Activated CD8-positive, alpha-beta T cell treated with anti-CD3 and anti-CD28 coated beads, Interleukin-2, amount 10 ng/mL, durations not matched to agents 7 days and 5 days (primary cell): ENCODE results near the gene SH3GL1. TPM values are rescaled to one million over a fixed set of nuclear protein-coding genes. Genes with fewer than 3 reads are reported as not detected.
A peak's percentile ranks its signal among the peaks of the same experiment; 100 is the strongest.
"Not testable (repeated sequence)": the region's sequence is repeated elsewhere in the genome, so short reads cannot be mapped to it uniquely, and the experiment has no call there.

ENCODE experiments used
- ATAC-seq: fragments of 150-1000 bp; cut with Tn5 transposase; one replicate; pipeline ENCODE4 v1.10.0; 2021; ENCODE audit warnings: moderate library complexity
- CTCF ChIA-PET: fragments of 350-600 bp; sonication (Branson Sonifier 250); formaldehyde crosslinking; loops from one replicate; lab custom pipeline; 2021; ENCODE audit warnings: antibody characterized with exemption; lab: Charles Lee
- POLR2A ChIA-PET: fragments of 350-600 bp; sonication (Branson Sonifier 250); formaldehyde crosslinking; loops from one replicate; lab custom pipeline; 2021; ENCODE audit warnings: antibody characterized with exemption; lab: Charles Lee
- DNase-seq: peaks from one replicate; pipeline ENCODE4 v3.0.0-alpha.2; 2020
- H3K27ac Mint-ChIP-seq: one replicate; pipeline ENCODE4 v1.8.0; 2021; ENCODE audit warnings: mild to moderate bottlenecking, mixed read lengths
- H3K27me3 Mint-ChIP-seq: one replicate; pipeline ENCODE4 v1.8.0; 2021; ENCODE audit warnings: low read depth, mixed read lengths
- H3K36me3 Mint-ChIP-seq: one replicate; pipeline ENCODE4 v1.8.0; 2021; ENCODE audit warnings: low read depth, mixed read lengths
- H3K4me1 Mint-ChIP-seq: one replicate; pipeline ENCODE4 v1.8.0; 2021; ENCODE audit warnings: low read depth, mixed read lengths
- H3K4me3 Mint-ChIP-seq: one replicate; pipeline ENCODE4 v1.8.0; 2021; ENCODE audit warnings: mild to moderate bottlenecking, mixed read lengths
- H3K9me3 Mint-ChIP-seq: one replicate; pipeline ENCODE4 v1.8.0; 2022; ENCODE audit warnings: mixed read lengths; ENCODE audit not compliant: insufficient read depth
- total RNA-seq, 2 experiments: library from RNA; stranded (reverse); gene quantifications; one replicate each; pipeline ENCODE4 v1.2.3, GENCODE V29; 2021

The SH3GL1 gene
- total RNA-seq, 2 experiments from 2014 or later, result 65.1 to 67.9 TPM

GRCh38 chr19:4358709-4359626, 41.4 kb downstream of the SH3GL1 start:
- Mint-ChIP-seq H3K4me3 (no peak overlapping the region), H3K27ac (peak overlapping the region; percentile 57), H3K4me1 (no peaks in the 10 kb centered on the region), H3K36me3 (peaks cover 27% of the 10 kb centered on the region), H3K27me3 (no peaks in the 10 kb centered on the region), H3K9me3 (no peaks in the 10 kb centered on the region)
- DNase-seq (no peak), ATAC-seq (no peak)
- POLR2A ChIA-PET, result interaction anchor here (0.7 kb wide), 1 partner anchor 85 kb away, joined by 3 read pairs; no protein-coding TSS in a partner anchor
- CTCF ChIA-PET, result interaction anchor here (0.9 to 1.2 kb wide), 3 partner anchors 21 to 92 kb away, joined by 3 read pairs; partner anchors contain the start of gene SH3GL1

DNA sequence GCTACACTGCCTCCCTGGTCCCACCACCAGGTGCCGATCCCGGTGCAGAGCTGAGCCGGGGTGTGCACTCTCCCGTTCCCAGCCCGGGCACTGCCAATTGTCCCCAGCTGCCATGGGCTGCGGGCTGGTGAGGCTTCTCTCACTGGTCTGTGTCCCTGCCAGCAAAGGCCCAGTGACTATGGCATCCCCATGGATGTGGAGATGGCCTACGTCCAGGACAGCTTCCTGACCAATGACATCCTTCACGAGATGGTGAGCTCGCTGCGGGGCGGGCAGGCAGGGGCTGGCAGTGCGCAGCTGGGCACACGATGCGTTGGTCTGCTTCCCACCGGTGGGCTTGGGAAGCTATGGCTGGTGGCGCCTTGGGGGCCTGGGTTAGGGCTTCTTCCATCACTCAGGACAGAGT, 42.4 kb downstream of the SH3GL1 start:
- POLR2A ChIA-PET, result interaction anchor here (0.7 kb wide), 1 partner anchor 84 kb away, joined by 3 read pairs; no protein-coding TSS in a partner anchor
- H3K27me3 Mint-ChIP-seq, result no peaks in the 10 kb centered on the region
- H3K4me3 Mint-ChIP-seq, result no peak overlapping the region
- no peak for DNase-seq
- no peak for ATAC-seq
- no peaks in the 10 kb centered on the region for H3K4me1 Mint-ChIP-seq
- H3K9me3 Mint-ChIP-seq, result no peaks in the 10 kb centered on the region
- CTCF ChIA-PET, result interaction anchor here (1.1 to 1.5 kb wide), 3 partner anchors 22 to 91 kb away, joined by 3 to 4 read pairs (median 3); partner anchors contain the start of gene SH3GL1
- H3K27ac Mint-ChIP-seq, result peak overlapping the region; percentile 20
- peaks cover 22% of the 10 kb centered on the region for H3K36me3 Mint-ChIP-seq

GRCh38 chr19:4357095-4357797, 43.1 kb downstream of the SH3GL1 start:
- no peak for DNase-seq
- no peak for ATAC-seq
- ChIA-PET CTCF (interaction anchor here (1.1 to 1.5 kb wide), 2 partner anchors 23 to 90 kb away, joined by 3 to 4 read pairs; no protein-coding TSS in a partner anchor), POLR2A (no interaction called here)
- H3K9me3 Mint-ChIP-seq, result no peaks in the 10 kb centered on the region
- peak overlapping the region; percentile 20 for H3K27ac Mint-ChIP-seq
- H3K4me1 Mint-ChIP-seq, result no peaks in the 10 kb centered on the region
- H3K4me3 Mint-ChIP-seq, result no peak overlapping the region
- peaks cover 22% of the 10 kb centered on the region for H3K36me3 Mint-ChIP-seq
- H3K27me3 Mint-ChIP-seq, result no peaks in the 10 kb centered on the region

DNA sequence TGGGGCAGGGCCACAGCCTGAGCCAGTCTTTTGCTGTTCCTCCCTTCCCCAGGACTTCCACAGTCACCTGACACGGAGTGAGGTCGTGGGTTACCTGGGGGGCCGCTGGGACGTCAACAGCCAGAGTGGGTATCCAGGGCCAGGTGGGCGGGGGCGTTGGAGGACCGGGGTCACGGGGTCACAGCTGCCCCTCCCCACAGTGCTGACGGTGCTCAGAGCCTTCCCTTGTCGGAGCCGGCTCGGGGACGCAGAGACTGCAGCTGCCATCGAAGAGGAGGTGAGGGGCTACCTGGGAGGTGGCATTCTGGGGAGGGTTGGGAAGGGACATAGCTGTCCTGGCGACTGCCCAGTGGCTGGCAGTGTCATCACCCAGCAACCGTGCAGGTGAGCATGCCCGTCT, 45.5 kb downstream of the SH3GL1 start:
- DNase-seq (no peak), ATAC-seq (no peak)
- Mint-ChIP-seq H3K27ac (no peak overlapping the region), H3K27me3 (no peaks in the 10 kb centered on the region), H3K4me1 (no peaks in the 10 kb centered on the region), H3K9me3 (no peaks in the 10 kb centered on the region), H3K36me3 (peaks cover 12% of the 10 kb centered on the region), H3K4me3 (no peak overlapping the region)
- POLR2A ChIA-PET, result interaction anchor here (1.0 kb wide), 1 partner anchor 12 kb away, joined by 3 read pairs; the partner anchor contains the start of gene MPND
- CTCF ChIA-PET, result interaction anchor here (0.9 to 1.7 kb wide), 2 partner anchors 12 to 88 kb away, joined by 4 to 5 read pairs; partner anchors contain the start of gene MPND

- Mint-ChIP-seq H3K27me3 (no peaks in the 10 kb centered on the region), H3K36me3 (peaks cover 12% of the 10 kb centered on the region), H3K4me3 (no peak overlapping the region), H3K4me1 (no peaks in the 10 kb centered on the region), H3K9me3 (no peaks in the 10 kb centered on the region), H3K27ac (no peak overlapping the region)
- DNase-seq, result no peak
- POLR2A ChIA-PET, result interaction anchor here (1.0 kb wide), 1 partner anchor 11 kb away, joined by 3 read pairs; the partner anchor contains the start of gene MPND
- ATAC-seq, result no peak
- CTCF ChIA-PET, result interaction anchor here (0.9 to 3.3 kb wide), 4 partner anchors 11 to 87 kb away, joined by 4 to 54 read pairs (median 13); partner anchors contain the start of gene MPND
Observed at GRCh38 chr19:4354282-4354681, 46.1 kb downstream of the SH3GL1 start.

DNA sequence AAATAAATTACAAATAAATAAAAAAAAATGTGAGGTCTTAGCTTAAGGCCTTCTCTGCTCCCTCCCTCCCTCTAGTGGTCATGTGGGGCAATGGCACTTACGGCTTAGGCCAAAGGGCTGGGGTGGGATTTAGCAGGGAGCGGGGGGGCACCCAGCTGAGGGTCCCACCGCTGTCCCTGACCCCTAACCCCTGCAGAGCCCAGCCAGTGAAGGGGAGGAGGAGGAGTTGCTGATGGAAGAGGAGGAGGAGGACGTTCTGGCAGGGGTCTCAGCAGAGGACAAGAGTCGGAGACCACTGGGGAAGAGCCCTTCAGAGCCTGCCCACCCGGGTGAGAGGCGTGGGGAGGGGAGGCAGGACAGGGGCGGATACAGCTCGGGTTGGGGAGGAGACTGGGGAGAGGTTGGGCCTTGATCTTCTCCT, 47.6 kb downstream of the SH3GL1 start:
- ChIA-PET POLR2A (interaction anchor here (1.3 to 2.0 kb wide), 3 partner anchors 10 to 86 kb away, joined by 3 to 10 read pairs (median 6); partner anchors contain the start of gene MPND), CTCF (interaction anchor here (0.6 to 3.3 kb wide), 25 partner anchors 9 to 106 kb away, joined by 3 to 54 read pairs (median 5); partner anchors contain the start of genes CHAF1A, FSD1, MPND and STAP2)
- H3K27me3 Mint-ChIP-seq, result no peaks in the 10 kb centered on the region
- H3K27ac Mint-ChIP-seq, result peak overlapping the region; percentile 74
- H3K36me3 Mint-ChIP-seq, result peaks cover 8% of the 10 kb centered on the region
- H3K4me3 Mint-ChIP-seq, result no peak overlapping the region
- no peaks in the 10 kb centered on the region for H3K9me3 Mint-ChIP-seq
- DNase-seq (peak; percentile 77), ATAC-seq (peak; percentile 71)
- H3K4me1 Mint-ChIP-seq, result no peaks in the 10 kb centered on the region

- no peaks in the 10 kb centered on the region for H3K9me3 Mint-ChIP-seq
- no peak overlapping the region for H3K4me3 Mint-ChIP-seq
- POLR2A ChIA-PET, result no interaction called here
- no peaks in the 10 kb centered on the region for H3K27me3 Mint-ChIP-seq
- ATAC-seq (no peak), DNase-seq (no peak)
- H3K27ac Mint-ChIP-seq, result no peak overlapping the region
- CTCF ChIA-PET, result no interaction called here
- peaks cover 22% of the 10 kb centered on the region for H3K36me3 Mint-ChIP-seq
- H3K4me1 Mint-ChIP-seq, result no peaks in the 10 kb centered on the region
Observed at GRCh38 chr19:4350726-4351125, 49.6 kb downstream of the SH3GL1 start.

DNA sequence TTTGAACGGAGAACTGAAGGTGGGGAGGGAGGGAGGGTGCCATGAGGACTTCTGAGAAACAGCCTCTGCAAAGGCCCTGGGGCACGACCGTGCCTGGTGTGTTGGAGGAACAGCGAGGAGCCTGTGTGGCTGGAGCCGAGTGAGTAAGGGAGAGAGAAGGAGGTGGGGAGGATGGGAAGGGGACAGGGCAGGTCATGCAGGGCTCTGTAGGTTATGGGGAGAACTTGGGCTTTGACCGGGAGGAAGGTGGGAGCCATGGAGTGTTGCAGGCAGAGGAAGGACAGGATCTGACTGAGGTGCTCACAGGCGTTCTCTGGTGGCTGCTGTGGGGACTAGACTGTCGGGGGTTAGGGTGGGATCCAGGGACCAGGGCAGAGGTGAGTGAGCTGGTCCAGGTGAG, 50.2 kb downstream of the SH3GL1 start:
- peaks cover 5% of the 10 kb centered on the region for H3K4me1 Mint-ChIP-seq
- H3K27me3 Mint-ChIP-seq, result no peaks in the 10 kb centered on the region
- ATAC-seq, result no peak
- no peak for DNase-seq
- ChIA-PET POLR2A (interaction anchor here (1.0 kb wide), 1 partner anchor 26 kb away, joined by 3 read pairs; no protein-coding TSS in a partner anchor), CTCF (interaction anchor here (1.3 kb wide), 1 partner anchor 83 kb away, joined by 3 read pairs; no protein-coding TSS in a partner anchor)
- H3K9me3 Mint-ChIP-seq, result no peaks in the 10 kb centered on the region
- H3K36me3 Mint-ChIP-seq, result peaks cover 23% of the 10 kb centered on the region
- no peak overlapping the region for H3K4me3 Mint-ChIP-seq
- no peak overlapping the region for H3K27ac Mint-ChIP-seq

DNA sequence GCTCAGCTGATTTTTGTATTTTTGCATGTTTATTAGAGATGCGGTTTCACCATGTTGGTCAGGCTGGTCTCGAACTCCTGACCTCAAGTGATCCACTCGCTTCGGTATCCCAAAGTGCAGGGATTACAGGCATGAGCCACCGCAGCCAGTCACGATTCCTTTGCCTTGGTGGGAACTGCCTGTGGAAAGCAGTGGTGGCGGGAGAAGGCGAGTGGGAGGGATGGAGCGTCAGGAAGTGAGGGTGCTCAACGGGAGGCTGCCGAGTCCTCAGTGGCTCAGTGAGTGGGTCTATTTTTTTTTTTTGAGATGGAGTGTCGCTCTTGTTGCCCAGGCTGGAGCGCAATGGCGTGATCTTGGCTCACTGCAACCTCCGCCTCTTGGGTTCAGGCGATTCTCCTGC, 51.1 kb downstream of the SH3GL1 start:
- ChIA-PET CTCF (interaction anchor here (1.3 kb wide), 1 partner anchor 82 kb away, joined by 3 read pairs; no protein-coding TSS in a partner anchor), POLR2A (interaction anchor here (1.0 kb wide), 1 partner anchor 26 kb away, joined by 3 read pairs; no protein-coding TSS in a partner anchor)

DNA sequence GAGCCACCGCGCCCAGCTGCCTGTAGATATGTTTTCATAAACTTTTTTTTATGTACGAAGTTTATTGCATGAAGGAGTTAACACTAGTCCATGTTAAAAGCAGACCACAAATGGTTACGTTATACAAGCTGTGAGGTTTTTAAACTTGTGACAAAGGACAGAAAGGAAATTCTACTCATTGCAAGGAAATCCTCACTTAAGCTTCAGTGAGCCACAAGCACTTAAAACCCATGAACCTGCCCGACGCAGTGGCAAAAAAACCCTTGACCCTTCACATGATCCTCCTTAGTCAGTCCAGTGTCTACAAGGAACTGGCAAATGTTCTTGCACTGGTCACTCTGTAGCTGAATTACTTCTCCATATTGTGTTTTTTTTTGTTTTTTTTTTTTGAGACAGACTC, 52.8 kb downstream of the SH3GL1 start:
- Mint-ChIP-seq H3K9me3 (no peaks in the 10 kb centered on the region), H3K4me1 (peaks cover 12% of the 10 kb centered on the region)
- CTCF ChIA-PET, result interaction anchor here (2.8 kb wide), 1 partner anchor 80 kb away, joined by 14 read pairs; no protein-coding TSS in a partner anchor

More for the DNA sequence above, 51.1 kb downstream of the SH3GL1 start:
- not testable (repeated sequence) for H3K27me3 Mint-ChIP-seq, H3K9me3 Mint-ChIP-seq, ATAC-seq, DNase-seq, H3K27ac Mint-ChIP-seq, H3K4me3 Mint-ChIP-seq, H3K4me1 Mint-ChIP-seq
- H3K36me3 Mint-ChIP-seq, result peaks cover 23% of the 10 kb centered on the region

GRCh38 chr19:4346020-4346383, 54.3 kb downstream of the SH3GL1 start:
- CTCF ChIA-PET, result interaction anchor here (2.8 kb wide), 1 partner anchor 79 kb away, joined by 14 read pairs; no protein-coding TSS in a partner anchor
- Mint-ChIP-seq H3K27ac (no peak overlapping the region), H3K36me3 (peaks cover 21% of the 10 kb centered on the region), H3K27me3 (no peaks in the 10 kb centered on the region), H3K4me3 (no peak overlapping the region), H3K9me3 (no peaks in the 10 kb centered on the region), H3K4me1 (peaks cover 19% of the 10 kb centered on the region)
- no peak for DNase-seq
- POLR2A ChIA-PET, result no interaction called here
- ATAC-seq, result no peak

More for the DNA sequence above, 52.8 kb downstream of the SH3GL1 start:
- H3K4me3 Mint-ChIP-seq, result no peak overlapping the region
- no peak for ATAC-seq
- no peak overlapping the region for H3K27ac Mint-ChIP-seq
- peaks cover 21% of the 10 kb centered on the region for H3K36me3 Mint-ChIP-seq
- no peaks in the 10 kb centered on the region for H3K27me3 Mint-ChIP-seq
- no peak for DNase-seq
- POLR2A ChIA-PET, result no interaction called here
